K562 (cell line): ENCODE data around the gene AGPAT1. TPM values are rescaled to one million over a fixed set of nuclear protein-coding genes. Genes with fewer than 3 reads are reported as not detected.

Experiments used
- ARHGAP35 ChIP-seq: fragments of 450-650 bp; IDR thresholded peaks from 2 replicates; pipeline ENCODE4 v1.6.1; 2018; ENCODE audit not compliant: partially characterized antibody
- ARID2 ChIP-seq: fragments of 450-650 bp; IDR thresholded peaks from 2 replicates; pipeline ENCODE4 v1.6.1; 2017; ENCODE audit warnings: antibody characterized with exemption, mild to moderate bottlenecking
- ATF1 ChIP-seq, 2 experiments: fragments of 450-650 bp in 1 of 2; IDR thresholded peaks; 2 replicates each; pipeline ENCODE4 v1.6.1; 2016; ENCODE audit warnings: missing compliant biosample characterization in 1 of 2, missing genetic modification characterization in 1 of 2
- ATF3 ChIP-seq, 2 experiments: fragments of 450-650 bp in 1 of 2; sonication (generic) in 1 of 2; formaldehyde crosslinking in 1 of 2; IDR thresholded peaks in 1 of 2; conservative IDR thresholded peaks in 1 of 2; 2 replicates each; pipeline versions ENCODE4 v1.6.1 to v1.8.1; 2016 to 2023; ENCODE audit warnings: mild to moderate bottlenecking in 2 of 2, moderate library complexity in 2 of 2, inconsistent platforms in 1 of 2, missing genetic modification reagents in 1 of 2
- CC2D1A ChIP-seq: fragments of 450-650 bp; IDR thresholded peaks from 2 replicates; pipeline ENCODE4 v1.6.1; 2017; ENCODE audit warnings: mild to moderate bottlenecking
- DPF2 ChIP-seq: fragments of 450-650 bp; IDR thresholded peaks from 2 replicates; pipeline ENCODE4 v1.6.1; 2016
- IFI16 ChIP-seq: fragments of 250-450 bp; sonication (Bioruptor Pico); IDR thresholded peaks from 2 replicates; pipeline ENCODE4 v2.1.2; 2022; ENCODE audit warnings: mild to moderate bottlenecking, inconsistent platforms
- LARP7 ChIP-seq: fragments of 450-650 bp; IDR thresholded peaks from 2 replicates; pipeline ENCODE4 v1.6.1; 2016
- MTA2 ChIP-seq: fragments of 450-650 bp; IDR thresholded peaks from 2 replicates; pipeline ENCODE4 v1.6.1; 2016; ENCODE audit warnings: low read depth
- RNF2 ChIP-seq: sonication (generic); IDR thresholded peaks from 2 replicates; pipeline ENCODE4 v1.6.1; 2016
- STAT6 ChIP-seq: sonication (generic); formaldehyde crosslinking; IDR thresholded peaks from 2 replicates; pipeline ENCODE4 v1.8.1; 2023; ENCODE audit warnings: mild to moderate bottlenecking, missing genetic modification reagents
- TBL1XR1 ChIP-seq, 2 experiments: IDR thresholded peaks; 2 replicates each; pipeline ENCODE4 v1.6.1; 2012; ENCODE audit warnings: improper control_type of control experiment in 2 of 2, low read length in 2 of 2, mild to moderate bottlenecking in 1 of 2
- TEAD1 ChIP-seq, 2 experiments: fragments of 450-650 bp in 1 of 2; sonication (generic) in 1 of 2; formaldehyde crosslinking; IDR thresholded peaks; 2 replicates each; pipeline versions ENCODE4 v1.4.0 to v1.8.0; 2020 to 2022; ENCODE audit warnings: mild to moderate bottlenecking in 2 of 2, missing genetic modification reagents in 1 of 2
- THRA ChIP-seq: fragments of 450-650 bp; IDR thresholded peaks from 2 replicates; pipeline ENCODE4 v1.6.1; 2017; ENCODE audit warnings: mild to moderate bottlenecking, moderate library complexity
- XRCC3 ChIP-seq: fragments of 450-650 bp; IDR thresholded peaks from 2 replicates; pipeline ENCODE4 v1.6.1; 2017; ENCODE audit warnings: mild to moderate bottlenecking, moderate library complexity
- ZBTB26 ChIP-seq: fragments of 450-650 bp; formaldehyde crosslinking; IDR thresholded peaks from 2 replicates; pipeline ENCODE4 v1.4.0; 2022; ENCODE audit warnings: missing genetic modification characterization
- polyA plus RNA-seq, 8 experiments: library from polyadenylated mRNA; depleted of rRNA in 4 of 8; stranded (reverse) in 5 of 8; unstranded in 3 of 8; fragments of >200 nt; fragmentation: Nextera tagmentation in 2 of 8; fragmentation: Illumina TruSeq in 1 of 8; extraction: Ambion mirVana in 2 of 8; extraction: Trizol in 1 of 8; gene quantifications; 2 replicates each; pipeline versions ENCODE4 v1.2.1 to v1.2.3, GENCODE V29; 2011 to 2014; ENCODE audit warnings: inconsistent platforms in 1 of 8, missing spikeins in 1 of 8
- total RNA-seq, 7 experiments: library from RNA; depleted of rRNA in 6 of 7; stranded (reverse); fragments of >200 nt in 6 of 7; fragmentation: Illumina TruSeq in 2 of 7; extraction: Trizol in 2 of 7; gene quantifications; 2 replicates each; pipeline versions ENCODE4 v1.2.1 to v1.2.3, GENCODE V29; 2011 to 2021; ENCODE audit warnings: low replicate concordance in 1 of 7
- TF ChIP-seq, protein P1 (sequence below): fragments of 450-650 bp; IDR thresholded peaks from 2 replicates; pipeline ENCODE4 v1.6.1; 2016; ENCODE audit warnings: antibody characterized with exemption

The AGPAT1 gene
- total and polyA plus RNA-seq, 9 of the 15 experiments (the other 6 are each of a cell fraction or from before 2014, with no cell fraction given): 37.9 to 176 (median 69.4) TPM

DNA sequence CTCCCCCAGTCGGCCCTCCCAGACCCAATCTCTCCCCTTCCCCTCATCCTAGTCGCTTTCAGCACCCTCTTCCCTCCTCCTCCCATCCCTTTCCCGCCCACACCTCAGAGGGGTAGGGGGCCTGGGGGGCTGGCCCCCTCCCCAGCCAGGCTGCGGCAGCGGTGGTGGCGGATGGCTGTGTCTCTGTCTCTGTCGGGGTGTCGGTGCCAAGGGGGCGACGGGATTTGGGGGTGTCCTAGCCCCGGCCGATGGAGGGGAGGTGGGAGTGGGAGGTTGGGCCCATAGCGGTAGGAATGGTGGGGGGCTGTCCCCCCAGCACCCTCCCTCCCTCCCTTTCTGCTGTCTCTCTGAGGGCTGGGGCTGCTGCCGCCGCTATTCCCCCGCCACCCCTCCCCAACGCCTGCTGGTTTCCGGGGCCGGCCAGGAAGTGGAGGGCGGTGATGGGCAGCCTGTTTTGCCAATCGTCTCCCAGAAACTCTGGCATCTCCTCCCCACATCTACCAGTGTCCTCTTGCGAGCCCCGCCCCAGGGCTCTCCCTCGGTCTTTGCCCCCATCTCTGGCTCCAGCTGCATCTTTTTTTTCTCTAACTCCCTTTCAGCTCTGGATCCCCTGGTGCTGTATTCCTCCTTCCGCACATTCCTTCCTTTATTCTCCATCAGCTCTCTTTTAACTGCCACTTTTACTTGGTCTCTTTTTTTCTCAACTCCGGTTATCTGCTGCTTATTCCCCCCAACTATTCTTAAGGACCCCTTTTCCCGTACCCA is at the start of gene AGPAT1 (continued):
- TF ChIP-seq THRA: no peak
- peak; percentile 45; the same call in 1 of the 2 replicates for TF ChIP-seq CC2D1A
- TF ChIP-seq IFI16 (CRISPR knock-in tag): 0 out of 2 replicates have a peak, but pooled peaks have one; percentile 16
- TF ChIP-seq RNF2: no peak
- TF ChIP-seq STAT6 (CRISPR knock-in tag): no peak
- no peak for TF ChIP-seq ATF3 (IDR thresholded peaks at IDR 0.05)
- TF ChIP-seq ATF3 (CRISPR knock-in tag; conservative IDR thresholded peaks at IDR 0.05): no peak
- no peak for TF ChIP-seq ARHGAP35
- 0 out of 2 replicates have a peak, but pooled peaks have one; percentile 9 for TF ChIP-seq MTA2
- no peak for TF ChIP-seq ATF1 (CRISPR knock-in tag; IDR thresholded peaks at IDR 0.05)
- peak; percentile 47 for TF ChIP-seq ATF1 (tag; IDR thresholded peaks at IDR 0.05)
- no peak for TF ChIP-seq XRCC3
- peak; percentile 99 for TF ChIP-seq LARP7
- 0 out of 2 replicates have a peak, but pooled peaks have one; percentile 20 for TF ChIP-seq ZBTB26 (CRISPR knock-in tag)
- no peak for TF ChIP-seq ARID2
- no peak for TF ChIP-seq TBL1XR1 (IDR thresholded peaks at IDR 0.05; ENCODE audit: low read length in 2 of 2)
- TF ChIP-seq, protein P1, sequence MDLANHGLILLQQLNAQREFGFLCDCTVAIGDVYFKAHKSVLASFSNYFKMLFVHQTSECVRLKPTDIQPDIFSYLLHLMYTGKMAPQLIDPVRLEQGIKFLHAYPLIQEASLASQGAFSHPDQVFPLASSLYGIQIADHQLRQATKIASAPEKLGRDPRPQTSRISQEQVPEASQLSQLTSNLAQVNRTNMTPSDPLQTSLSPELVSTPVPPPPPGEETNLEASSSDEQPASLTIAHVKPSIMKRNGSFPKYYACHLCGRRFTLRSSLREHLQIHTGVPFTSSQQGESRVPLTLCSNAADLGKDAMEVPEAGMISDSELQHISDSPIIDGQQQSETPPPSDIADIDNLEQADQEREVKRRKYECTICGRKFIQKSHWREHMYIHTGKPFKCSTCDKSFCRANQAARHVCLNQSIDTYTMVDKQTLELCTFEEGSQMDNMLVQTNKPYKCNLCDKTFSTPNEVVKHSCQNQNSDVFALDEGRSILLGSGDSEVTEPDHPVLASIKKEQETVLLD: 0 out of 2 replicates have a peak, but pooled peaks have one; percentile 22
- peak; percentile 69 for TF ChIP-seq DPF2
- TF ChIP-seq TEAD1 (CRISPR knock-in tag; IDR thresholded peaks at IDR 0.05): no peak
